Keratinocyte (primary cell): ENCODE measurements around the gene RFFL.

Source experiments
- EZH2 ChIP-seq: IDR thresholded peaks from one replicate; pipeline ENCODE4 v1.6.1; 2012; ENCODE audit warnings: inconsistent platforms, mild to moderate bottlenecking, low read length, moderate library complexity
- TF ChIP-seq, protein P1 (sequence below), 3 experiments: IDR thresholded peaks in 1 of 3; conservative IDR thresholded peaks in 1 of 3; optimal IDR thresholded peaks in 1 of 3; 2 replicates in 2 of 3; 3 replicates in 1 of 3; pipeline versions ENCODE3 to v1.5.1; 2011; ENCODE audit warnings: low read length in 3 of 3, mild to moderate bottlenecking in 3 of 3, moderate library complexity in 2 of 3, control low read depth in 1 of 3, inconsistent platforms in 1 of 3; ENCODE audit not compliant: insufficient read depth in 2 of 3; ENCODE audit errors: extremely low read depth in 1 of 3

DNA sequence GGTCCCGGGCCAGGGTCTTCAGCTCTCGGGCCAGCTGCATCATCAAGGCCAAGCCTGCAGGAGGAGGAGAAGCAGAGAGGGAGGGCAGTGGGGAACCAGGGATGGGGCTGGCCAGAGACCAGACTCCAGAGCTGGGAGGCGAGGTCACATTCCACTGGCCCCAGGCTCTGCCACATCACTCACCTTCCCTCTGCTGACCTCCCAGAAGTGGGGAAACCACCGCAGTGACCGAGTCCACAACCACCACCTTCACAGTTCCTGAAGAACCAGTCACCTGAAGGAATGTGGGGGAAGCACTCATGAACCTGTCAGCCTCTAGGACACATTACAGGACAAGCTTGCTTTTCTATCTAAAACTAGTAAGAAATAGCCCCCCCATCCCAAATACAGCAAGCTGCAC is 39.8 kb upstream of the RFFL start:
- TF ChIP-seq, protein P1, sequence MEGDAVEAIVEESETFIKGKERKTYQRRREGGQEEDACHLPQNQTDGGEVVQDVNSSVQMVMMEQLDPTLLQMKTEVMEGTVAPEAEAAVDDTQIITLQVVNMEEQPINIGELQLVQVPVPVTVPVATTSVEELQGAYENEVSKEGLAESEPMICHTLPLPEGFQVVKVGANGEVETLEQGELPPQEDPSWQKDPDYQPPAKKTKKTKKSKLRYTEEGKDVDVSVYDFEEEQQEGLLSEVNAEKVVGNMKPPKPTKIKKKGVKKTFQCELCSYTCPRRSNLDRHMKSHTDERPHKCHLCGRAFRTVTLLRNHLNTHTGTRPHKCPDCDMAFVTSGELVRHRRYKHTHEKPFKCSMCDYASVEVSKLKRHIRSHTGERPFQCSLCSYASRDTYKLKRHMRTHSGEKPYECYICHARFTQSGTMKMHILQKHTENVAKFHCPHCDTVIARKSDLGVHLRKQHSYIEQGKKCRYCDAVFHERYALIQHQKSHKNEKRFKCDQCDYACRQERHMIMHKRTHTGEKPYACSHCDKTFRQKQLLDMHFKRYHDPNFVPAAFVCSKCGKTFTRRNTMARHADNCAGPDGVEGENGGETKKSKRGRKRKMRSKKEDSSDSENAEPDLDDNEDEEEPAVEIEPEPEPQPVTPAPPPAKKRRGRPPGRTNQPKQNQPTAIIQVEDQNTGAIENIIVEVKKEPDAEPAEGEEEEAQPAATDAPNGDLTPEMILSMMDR (optimal IDR thresholded peaks at IDR 0.05 in 1 of 3, IDR thresholded peaks at IDR 0.05 in 1 of 3, conservative IDR thresholded peaks at IDR 0.05 in 1 of 3; ENCODE audit: extremely low read depth in 1 of 3, insufficient read depth in 2 of 3, low read length in 3 of 3), result no peak
- no peak for TF ChIP-seq EZH2
